IMR-90 (cell line): Measurements from ENCODE around the gene KRTAP5-6. TPM values are rescaled to one million over a fixed set of nuclear protein-coding genes. Genes with fewer than 3 reads are reported as not detected.

Experiments used
- ATAC-seq: fragments of 200-7000 bp; cut with Tn5 transposase; 2 replicates; pipeline ENCODE4 v1.9.1; 2020; ENCODE audit warnings: low read depth, mild to moderate bottlenecking, moderate library complexity
- BruUV-seq: library from RNA; stranded (reverse); fragments of 400-500 nt; replicated peaks from 2 replicates; lab custom pipeline; 2021; lab: Mats Ljungman, UMichigan
- CTCF ChIA-PET: fragments of 300-600 bp; formaldehyde crosslinking; extraction: SDS; loops from one replicate; lab custom pipeline; 2021; ENCODE audit warnings: antibody characterized with exemption; lab: Yijun Ruan, JAX
- POLR2A ChIA-PET: fragments of 300-600 bp; sonication (Branson Sonifier 250); formaldehyde crosslinking; loops from one replicate; lab custom pipeline; 2022; ENCODE audit warnings: antibody characterized with exemption; ENCODE audit not compliant: unreplicated experiment; lab: Charles Lee
- DNase-seq: peaks from one replicate; pipeline ENCODE4 v3.0.0; 2013
- H2AFZ ChIP-seq: replicated peaks from 2 replicates; pipeline ENCODE3; 2013; ENCODE audit warnings: low read length, mild to moderate bottlenecking; ENCODE audit not compliant: poor library complexity
- H2AK5ac ChIP-seq: 2 replicates; pipeline ENCODE4 v1.6.1; 2013; ENCODE audit warnings: low read depth, low read length, inconsistent platforms
- H2AK9ac ChIP-seq: replicated peaks from 2 replicates; pipeline ENCODE3; 2013; ENCODE audit warnings: mild to moderate bottlenecking, low read depth, low read length, moderate library complexity; ENCODE audit not compliant: poor library complexity
- H2BK120ac ChIP-seq: 2 replicates; pipeline ENCODE4 v1.6.1; 2013; ENCODE audit warnings: low read depth, low read length, inconsistent platforms
- H2BK15ac ChIP-seq: 3 replicates; pipeline ENCODE4 v1.6.1; 2013; ENCODE audit warnings: low read depth, low read length, inconsistent platforms
- H2BK20ac ChIP-seq: 2 replicates; pipeline ENCODE4 v1.6.1; 2013; ENCODE audit warnings: low read depth, mild to moderate bottlenecking, inconsistent platforms, low read length, moderate library complexity
- H2BK5ac ChIP-seq: 2 replicates; pipeline ENCODE4 v1.6.1; 2013; ENCODE audit warnings: mild to moderate bottlenecking, low read depth, low read length, inconsistent platforms; ENCODE audit not compliant: poor library complexity, severe bottlenecking
- H3K14ac ChIP-seq: replicated peaks from 2 replicates; pipeline ENCODE4 v1.6.1; 2013; ENCODE audit warnings: low read depth, low read length, inconsistent platforms
- H3K18ac ChIP-seq: 2 replicates; pipeline ENCODE4 v1.6.1; 2013; ENCODE audit warnings: low read depth, low read length, control low read depth
- H3K23ac ChIP-seq: 2 replicates; pipeline ENCODE4 v1.6.1; 2013; ENCODE audit warnings: low read depth, low read length, inconsistent platforms
- H3K27ac ChIP-seq: 2 replicates; pipeline ENCODE4 v1.5.1; 2013; ENCODE audit warnings: mild to moderate bottlenecking, control low read depth, low read length; ENCODE audit not compliant: insufficient read depth
- H3K27me3 ChIP-seq: 2 replicates; pipeline ENCODE4 v1.6.1; 2013; ENCODE audit warnings: low read length; ENCODE audit not compliant: control insufficient read depth, insufficient read depth
- H3K36me3 ChIP-seq: 2 replicates; pipeline ENCODE4 v1.6.1; 2013; ENCODE audit warnings: low read length, mixed read lengths; ENCODE audit not compliant: control insufficient read depth, insufficient read depth
- H3K4ac ChIP-seq: 2 replicates; pipeline ENCODE4 v1.6.1; 2013; ENCODE audit warnings: low read depth, low read length, inconsistent platforms
- H3K4me1 ChIP-seq: 2 replicates; pipeline ENCODE4 v1.6.1; 2013; ENCODE audit warnings: low read length, mixed read lengths; ENCODE audit not compliant: control insufficient read depth, insufficient read depth
- H3K4me2 ChIP-seq: 2 replicates; pipeline ENCODE4 v1.6.1; 2013; ENCODE audit warnings: low read depth, mild to moderate bottlenecking, control low read depth, low read length, moderate library complexity
- H3K4me3 ChIP-seq: 2 replicates; pipeline ENCODE4 v1.5.1; 2013; ENCODE audit warnings: low read depth, mild to moderate bottlenecking, control low read depth, low read length, moderate library complexity; ENCODE audit not compliant: insufficient read depth
- H3K56ac ChIP-seq: 2 replicates; pipeline ENCODE4 v1.6.1; 2013; ENCODE audit warnings: low read length, inconsistent platforms; ENCODE audit not compliant: insufficient read depth; ENCODE audit errors: extremely low read depth
- H3K79me1 ChIP-seq, 2 experiments: 2 replicates each; pipeline ENCODE4 v1.6.1; 2013; ENCODE audit warnings: low read length in 2 of 2, inconsistent platforms in 1 of 2, low read depth in 1 of 2
- H3K9ac ChIP-seq: 2 replicates; pipeline ENCODE4 v1.6.1; 2013; ENCODE audit warnings: low read depth, low read length, control low read depth
- H3K9me1 ChIP-seq: 2 replicates; pipeline ENCODE4 v1.6.1; 2013; ENCODE audit warnings: low read length, inconsistent platforms; ENCODE audit not compliant: insufficient read depth
- H3K9me3 ChIP-seq: 2 replicates; pipeline ENCODE4 v1.6.1; 2013; ENCODE audit warnings: low read length; ENCODE audit not compliant: control insufficient read depth, insufficient read depth
- H4K20me1 ChIP-seq: 2 replicates; pipeline ENCODE4 v1.6.1; 2013; ENCODE audit warnings: low read length, inconsistent platforms; ENCODE audit not compliant: insufficient read depth
- H4K5ac ChIP-seq: 2 replicates; pipeline ENCODE4 v1.6.1; 2013; ENCODE audit warnings: mild to moderate bottlenecking, low read depth, low read length, control low read depth
- H4K8ac ChIP-seq, 2 experiments: 2 replicates each; pipeline ENCODE4 v1.6.1; 2013; ENCODE audit warnings: low read depth in 2 of 2, low read length in 2 of 2, control low read depth in 1 of 2, inconsistent platforms in 1 of 2
- H4K91ac ChIP-seq: 2 replicates; pipeline ENCODE4 v1.6.1; 2013; ENCODE audit warnings: low read depth, low read length, inconsistent platforms; ENCODE audit not compliant: insufficient read depth
- CEBPB ChIP-seq: IDR thresholded peaks from 2 replicates; pipeline ENCODE4 v1.6.1; 2012; ENCODE audit warnings: low read depth, low read length, improper control_type of control experiment
- WGBS, 2 experiments: methylation state at CpG; one replicate each; pipeline versions ENCODE4 v1.1.5 to v1.1.7; 2013; ENCODE audit warnings: missing lambda C conversion rate in 2 of 2; ENCODE audit not compliant: insufficient read length in 1 of 2; ENCODE audit errors: extremely low coverage in 2 of 2; 5-methylcytosine and 5-hydroxymethylcytosine counted together
- dilution Hi-C: fragments of 300-500 bp; cut with HindIII; formaldehyde crosslinking; loops from one replicate; pipeline ENCODE4 v1.14.3; 2018; ENCODE audit warnings: low sequenced_read_pairs; ENCODE audit not compliant: unreplicated experiment
- in situ Hi-C: fragments of 300-500 bp; cut with MboI; formaldehyde crosslinking; loops from 3 replicates; pipeline ENCODE4 v1.14.3; 2019; ENCODE audit warnings: low sequenced_read_pairs, inconsistent platforms, mixed read lengths
- intact Hi-C: fragments of 100-400 bp; cut with micrococcal nuclease; formaldehyde crosslinking; loops from 2 replicates; pipeline ENCODE4 v1.10.0; 2022
- polyA plus RNA-seq, 3 experiments: library from polyadenylated mRNA; depleted of rRNA; stranded (reverse); fragments of >200 nt; gene quantifications; 2 replicates each; pipeline ENCODE4 v1.2.3, GENCODE V29; 2012; ENCODE audit warnings: low replicate concordance in 1 of 3
- total RNA-seq: library from RNA; depleted of rRNA; stranded (reverse); fragments of >200 nt; gene quantifications from 2 replicates; pipeline ENCODE4 v1.2.3, GENCODE V29; 2012
- TF ChIP-seq, protein P1 (sequence below): conservative IDR thresholded peaks from 2 replicates; pipeline ENCODE4 v1.5.1; 2012; ENCODE audit warnings: mild to moderate bottlenecking, low read depth, low read length, improper control_type of control experiment

KRTAP5-6 gene
- total and polyA plus RNA-seq, 2 of the 4 experiments (the other 2 are of a cell fraction) = not detected

DNA sequence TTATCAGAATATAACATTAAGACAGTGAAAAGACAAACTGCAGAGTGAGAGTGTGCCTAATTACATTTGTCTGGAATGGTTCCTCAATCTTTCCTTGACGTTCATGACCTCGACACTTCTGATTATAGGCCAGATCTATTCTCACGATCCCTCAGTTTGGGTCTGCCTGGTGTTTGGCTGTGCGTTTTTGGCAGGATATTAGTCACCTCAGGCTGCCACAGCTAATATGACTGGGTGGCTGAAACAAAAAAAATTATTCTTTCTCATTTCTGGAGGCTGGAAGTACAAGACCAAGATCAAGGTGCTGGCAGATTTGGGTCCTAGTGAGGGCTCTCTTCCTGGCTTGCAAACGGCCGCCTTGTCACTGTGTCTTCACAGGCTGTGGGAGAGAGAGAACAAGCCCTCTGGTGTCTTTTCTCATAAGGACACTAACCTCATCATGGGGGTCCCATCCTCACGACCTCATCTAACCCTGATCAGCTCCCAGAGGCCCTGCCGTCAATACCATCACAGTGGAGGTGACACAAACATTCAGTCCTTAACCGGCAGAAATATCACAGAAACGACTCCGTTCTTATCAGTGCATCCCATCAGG, 30.2 kb downstream of the KRTAP5-6 start:
- Histone ChIP-seq H2BK120ac (no peak overlapping the region), H3K9ac (no peak overlapping the region), H3K9me1 (peaks cover 5% of the 10 kb centered on the region; the same call in 1 of the 2 replicates), H2BK20ac (no peak overlapping the region), H2AK9ac (no peak overlapping the region), H3K36me3 (no peaks in the 10 kb centered on the region), H2AFZ (no peak overlapping the region), H3K4me3 (no peak overlapping the region), H3K4me2 (no peak overlapping the region), H2BK15ac (no peak overlapping the region), H3K4ac (no peak overlapping the region), H3K27me3 (peaks cover 44% of the 10 kb centered on the region), H4K20me1 (no peaks in the 10 kb centered on the region), H3K79me1 (no peaks in the 10 kb centered on the region), H4K5ac (no peak overlapping the region), H2AK5ac (no peak overlapping the region), H4K8ac (no peak overlapping the region), H3K14ac (no peak overlapping the region), H3K56ac (no peak overlapping the region), H3K9me3 (no peaks in the 10 kb centered on the region), H2BK5ac (no peak overlapping the region), H4K91ac (no peak overlapping the region), H3K4me1 (no peaks in the 10 kb centered on the region), H3K18ac (no peak overlapping the region), H3K23ac (no peak overlapping the region), H3K27ac (no peak overlapping the region)
- TF ChIP-seq, protein P1, sequence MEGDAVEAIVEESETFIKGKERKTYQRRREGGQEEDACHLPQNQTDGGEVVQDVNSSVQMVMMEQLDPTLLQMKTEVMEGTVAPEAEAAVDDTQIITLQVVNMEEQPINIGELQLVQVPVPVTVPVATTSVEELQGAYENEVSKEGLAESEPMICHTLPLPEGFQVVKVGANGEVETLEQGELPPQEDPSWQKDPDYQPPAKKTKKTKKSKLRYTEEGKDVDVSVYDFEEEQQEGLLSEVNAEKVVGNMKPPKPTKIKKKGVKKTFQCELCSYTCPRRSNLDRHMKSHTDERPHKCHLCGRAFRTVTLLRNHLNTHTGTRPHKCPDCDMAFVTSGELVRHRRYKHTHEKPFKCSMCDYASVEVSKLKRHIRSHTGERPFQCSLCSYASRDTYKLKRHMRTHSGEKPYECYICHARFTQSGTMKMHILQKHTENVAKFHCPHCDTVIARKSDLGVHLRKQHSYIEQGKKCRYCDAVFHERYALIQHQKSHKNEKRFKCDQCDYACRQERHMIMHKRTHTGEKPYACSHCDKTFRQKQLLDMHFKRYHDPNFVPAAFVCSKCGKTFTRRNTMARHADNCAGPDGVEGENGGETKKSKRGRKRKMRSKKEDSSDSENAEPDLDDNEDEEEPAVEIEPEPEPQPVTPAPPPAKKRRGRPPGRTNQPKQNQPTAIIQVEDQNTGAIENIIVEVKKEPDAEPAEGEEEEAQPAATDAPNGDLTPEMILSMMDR = no peak
- no peak for TF ChIP-seq CEBPB
- ChIA-PET POLR2A (no interaction called here), CTCF (no interaction called here)
- BruUV-seq = no TSS peak
- WGBS, 2 experiments = 31% methylated on average over 2 of the region's 11 CpGs; no CpG with 5 or more reads in 1 of the 2 experiments
- no peak for DNase-seq
- dilution Hi-C loops (no loop called here), in situ Hi-C loops (no loop called here), intact Hi-C loops (no loop called here)
- no peak for ATAC-seq
